GM18526 (cell line): Measurements from ENCODE around the gene SYNE1.

ENCODE experiments used
- POLR2A ChIP-seq: IDR thresholded peaks from 3 replicates; pipeline ENCODE4 v1.6.1; 2011; ENCODE audit not compliant: insufficient read length; ENCODE audit errors: extremely low read depth

Gene SYNE1

DNA sequence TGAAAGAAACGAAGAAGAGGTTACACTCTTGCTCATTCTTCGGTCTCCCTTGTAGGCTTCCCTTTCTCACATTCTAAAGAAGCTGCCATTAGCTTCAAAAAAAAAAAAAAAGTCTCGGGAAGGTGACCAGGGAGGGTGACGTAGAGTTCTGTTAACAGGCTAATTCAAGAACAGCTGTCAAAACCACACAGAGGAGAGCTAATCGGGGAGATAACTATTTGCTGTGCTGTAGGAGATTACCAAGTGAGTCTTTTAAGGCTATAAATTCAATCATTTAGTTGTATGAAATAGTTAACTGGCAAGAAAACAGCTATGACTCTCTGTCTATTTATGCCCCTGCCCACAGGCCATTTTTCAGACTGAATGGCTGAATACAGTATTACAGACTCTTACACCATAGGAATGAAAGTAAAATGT is 256.8 kb downstream of the SYNE1 start:
- TF ChIP-seq POLR2A, result no peak

DNA sequence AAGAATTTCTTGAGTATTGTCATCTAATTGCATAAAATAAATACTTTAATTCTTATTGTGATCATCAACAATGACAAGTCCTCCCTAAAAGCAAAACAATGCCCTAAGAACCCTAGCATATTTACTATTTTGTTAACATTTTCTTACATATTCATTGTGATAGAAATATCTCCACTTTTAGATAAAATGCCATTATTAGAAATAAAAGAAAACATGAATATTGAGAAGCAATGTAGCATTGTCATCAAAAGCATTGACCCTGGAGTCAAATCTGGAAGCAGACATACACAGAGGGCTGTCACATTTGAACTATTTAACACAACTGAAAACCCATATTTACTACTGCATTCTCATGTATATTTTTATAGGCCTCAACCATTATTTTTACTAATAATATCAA is 257.7 kb downstream of the SYNE1 start:
- TF ChIP-seq POLR2A, result no peak

DNA sequence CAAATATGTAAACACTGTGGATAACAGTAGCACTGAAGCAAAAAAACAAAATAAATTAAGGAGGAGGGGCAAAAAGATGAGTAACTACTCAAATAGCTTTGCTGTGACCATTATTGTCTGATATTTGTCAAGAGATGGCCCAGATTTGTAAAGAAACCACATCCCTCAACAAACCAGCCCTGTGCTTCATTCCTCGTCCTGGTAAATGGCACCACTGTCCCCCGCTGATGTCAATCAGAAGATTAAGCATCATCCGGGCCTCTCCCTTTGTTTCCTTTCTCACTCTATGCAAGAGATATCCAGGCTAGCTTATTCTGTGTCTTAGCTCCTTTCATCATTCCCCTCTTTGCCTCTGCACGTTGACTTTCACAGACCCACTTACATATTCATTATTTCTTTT is 259.0 kb downstream of the SYNE1 start:
- TF ChIP-seq POLR2A, result no peak

DNA sequence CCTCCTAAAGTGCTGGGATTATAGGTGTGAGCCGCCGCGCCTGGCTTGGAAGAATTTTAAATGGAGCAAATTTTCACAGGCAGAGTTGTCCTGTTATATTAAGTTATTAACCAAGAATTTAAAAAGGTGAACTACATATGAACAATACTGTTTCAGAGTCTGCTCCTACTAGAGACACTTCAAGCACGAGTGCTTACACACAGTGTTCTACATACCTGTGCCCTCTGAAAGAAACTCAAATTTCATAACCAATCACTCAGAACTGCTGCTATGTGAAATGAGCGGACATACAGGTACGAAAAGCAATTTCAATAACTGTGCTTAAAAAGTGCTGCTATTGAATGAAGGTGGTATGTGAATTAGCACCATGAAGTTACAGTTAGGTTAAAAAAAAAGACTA is 262.0 kb downstream of the SYNE1 start:
- no peak for TF ChIP-seq POLR2A

DNA sequence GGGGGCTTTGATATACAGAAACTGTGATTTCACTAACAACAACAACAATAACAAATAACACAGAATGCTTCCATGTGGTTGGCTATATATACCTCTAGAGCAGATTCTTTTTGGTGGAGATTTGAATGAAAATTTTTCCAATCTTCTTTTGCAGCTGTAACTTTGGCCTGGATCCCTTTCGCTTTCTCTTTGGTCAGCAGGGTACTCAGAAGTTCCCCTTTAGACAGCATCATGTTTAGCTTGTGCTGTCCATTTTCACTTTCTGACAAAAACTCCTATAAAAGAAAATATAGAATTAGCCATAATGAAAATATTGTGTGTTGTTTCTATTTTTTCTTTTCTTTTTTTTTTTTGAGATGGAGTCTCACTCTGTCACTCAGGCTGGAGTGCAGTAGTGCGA is 264.2 kb downstream of the SYNE1 start:
- TF ChIP-seq POLR2A, result no peak

GRCh38 chr6:152371775-152372174 is 265.4 kb downstream of the SYNE1 start:
- no peak for TF ChIP-seq POLR2A

- TF ChIP-seq POLR2A, result no peak
Observed at GRCh38 chr6:152368751-152369624, 268.2 kb downstream of the SYNE1 start.

DNA sequence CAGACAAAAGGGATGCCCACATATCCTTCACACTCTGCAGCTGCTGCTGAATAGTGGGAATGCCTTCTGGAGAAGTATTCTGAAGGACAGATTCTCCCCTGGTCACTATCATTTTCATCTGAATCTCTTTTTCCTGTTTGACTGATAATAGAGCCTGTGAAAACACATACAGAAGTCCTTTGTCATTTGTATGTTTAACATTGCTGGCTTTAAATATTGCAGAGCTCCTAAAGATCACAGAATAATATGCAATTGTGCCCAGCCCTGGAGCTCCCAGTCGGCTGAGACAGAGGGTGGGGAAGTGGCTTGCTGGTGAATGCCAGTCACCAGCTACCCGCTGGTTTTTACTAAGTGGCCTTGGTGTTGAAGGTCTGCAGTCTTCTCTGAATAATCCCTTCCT is 272.3 kb downstream of the SYNE1 start:
- TF ChIP-seq POLR2A, result no peak

DNA sequence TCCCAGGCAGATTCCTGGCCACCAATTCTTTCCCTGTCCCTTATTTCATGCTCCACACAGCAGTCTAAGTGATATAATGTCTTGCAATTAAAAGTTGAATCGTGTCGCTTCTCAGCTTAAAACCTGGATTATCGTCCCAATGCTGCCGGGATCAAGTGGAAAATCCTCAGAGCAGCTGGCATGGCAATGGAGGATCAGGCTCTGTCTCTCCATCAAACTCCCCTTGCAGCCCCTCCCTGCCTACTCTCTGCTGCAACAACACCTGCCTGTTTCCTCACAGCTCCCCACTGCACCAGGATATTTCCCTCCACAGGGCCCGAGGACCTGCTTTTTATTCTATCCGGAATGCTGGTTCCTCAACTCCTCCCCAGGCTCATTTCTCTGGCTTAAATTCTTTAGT is 277.1 kb downstream of the SYNE1 start:
- no peak for TF ChIP-seq POLR2A

DNA sequence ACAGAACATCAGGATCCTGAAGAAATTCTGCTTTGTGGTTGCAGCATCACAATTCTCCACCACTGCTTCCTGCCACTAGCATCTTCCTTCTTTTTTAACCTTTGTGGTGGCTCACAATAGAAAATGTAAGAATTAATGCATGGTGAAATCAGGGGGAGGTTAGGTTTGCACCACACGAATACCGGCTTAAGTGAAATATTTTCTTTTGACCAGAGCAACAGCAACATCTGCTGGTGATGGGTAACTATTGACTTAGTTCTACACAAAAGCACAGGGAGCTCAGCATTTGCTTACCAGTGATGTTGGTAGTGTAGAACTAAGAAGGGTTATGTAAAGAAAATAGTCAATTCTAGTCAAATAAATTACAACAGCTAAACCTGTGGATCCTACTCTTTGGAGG is 280.5 kb downstream of the SYNE1 start:
- TF ChIP-seq POLR2A, result no peak

DNA sequence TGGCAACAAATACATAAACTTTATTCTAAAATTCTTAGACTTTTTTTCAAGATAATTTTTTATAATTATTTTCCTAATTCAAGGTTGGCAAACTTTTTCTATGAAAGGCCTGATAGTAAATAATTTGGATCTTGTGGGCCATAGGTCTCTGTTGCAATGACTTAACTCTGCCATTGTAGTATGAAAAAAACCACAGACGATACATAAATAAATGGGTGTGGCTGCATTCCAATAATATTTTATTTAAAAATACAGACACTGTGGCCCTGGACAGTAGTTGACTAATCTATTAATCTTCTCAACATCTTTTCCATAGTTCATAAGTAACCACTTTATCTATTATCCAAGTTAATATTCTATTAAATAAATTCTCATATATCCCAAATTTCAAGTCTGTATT is 281.1 kb downstream of the SYNE1 start:
- no peak for TF ChIP-seq POLR2A

GRCh38 chr6:152355166-152355565 is 282.0 kb downstream of the SYNE1 start:
- TF ChIP-seq POLR2A, result no peak

GRCh38 chr6:152353440-152353839 is 283.7 kb downstream of the SYNE1 start:
- no peak for TF ChIP-seq POLR2A

DNA sequence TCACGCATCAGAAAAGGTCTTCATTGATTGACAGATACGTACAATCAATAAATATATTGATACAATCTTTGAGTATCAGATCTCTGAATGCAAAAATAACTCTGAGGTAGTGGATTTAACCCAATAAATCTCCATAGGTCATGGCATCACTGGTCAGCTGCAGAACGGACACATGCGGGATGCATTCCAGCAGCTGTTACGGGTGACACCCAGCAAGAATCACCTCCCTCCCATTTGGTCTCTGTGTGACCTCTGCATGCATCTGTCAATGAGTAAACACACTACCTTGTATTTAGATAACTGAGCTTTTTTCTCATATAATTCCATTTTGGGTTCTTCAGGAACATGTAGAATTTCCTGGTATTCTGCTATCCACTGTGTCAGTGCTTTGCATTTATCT is 285.4 kb downstream of the SYNE1 start:
- no peak for TF ChIP-seq POLR2A

DNA sequence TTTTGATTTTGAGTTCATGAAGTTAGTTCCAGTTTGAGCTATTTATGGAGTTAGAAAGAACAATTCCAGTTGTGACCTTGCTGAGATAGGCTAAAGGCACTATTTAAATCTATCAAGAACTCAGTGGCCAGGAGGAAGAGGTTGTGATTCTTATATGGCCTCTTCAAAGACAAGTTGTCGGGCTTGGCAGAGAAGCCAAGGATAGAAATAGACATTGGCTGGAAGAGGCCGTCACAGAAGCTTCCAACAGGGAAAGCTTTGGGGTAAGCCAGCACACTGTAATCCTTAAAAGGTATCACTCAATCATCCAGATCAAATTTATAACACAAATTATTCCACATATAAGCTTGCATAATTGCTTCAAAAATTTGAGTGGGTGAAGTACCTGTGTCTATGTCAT is 286.1 kb downstream of the SYNE1 start:
- no peak for TF ChIP-seq POLR2A

DNA sequence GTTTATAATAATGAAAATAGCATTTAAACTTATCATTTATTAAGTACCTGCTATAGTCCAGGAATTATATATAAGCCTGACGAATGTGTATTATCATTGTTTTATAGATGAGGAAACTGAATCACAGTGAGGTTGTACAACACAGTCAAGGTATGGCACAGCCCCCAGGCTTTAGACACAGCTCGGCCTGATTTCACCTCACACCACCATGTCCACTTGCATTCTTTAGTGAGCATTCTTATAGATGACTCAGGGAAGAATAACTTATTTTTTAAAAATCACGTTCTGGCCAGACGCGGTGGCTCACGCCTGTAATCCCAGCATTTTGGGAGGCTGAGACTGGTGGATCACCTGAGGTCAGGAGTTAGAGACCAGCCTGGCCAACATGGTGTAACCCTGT is 289.0 kb downstream of the SYNE1 start:
- TF ChIP-seq POLR2A, result no peak

DNA sequence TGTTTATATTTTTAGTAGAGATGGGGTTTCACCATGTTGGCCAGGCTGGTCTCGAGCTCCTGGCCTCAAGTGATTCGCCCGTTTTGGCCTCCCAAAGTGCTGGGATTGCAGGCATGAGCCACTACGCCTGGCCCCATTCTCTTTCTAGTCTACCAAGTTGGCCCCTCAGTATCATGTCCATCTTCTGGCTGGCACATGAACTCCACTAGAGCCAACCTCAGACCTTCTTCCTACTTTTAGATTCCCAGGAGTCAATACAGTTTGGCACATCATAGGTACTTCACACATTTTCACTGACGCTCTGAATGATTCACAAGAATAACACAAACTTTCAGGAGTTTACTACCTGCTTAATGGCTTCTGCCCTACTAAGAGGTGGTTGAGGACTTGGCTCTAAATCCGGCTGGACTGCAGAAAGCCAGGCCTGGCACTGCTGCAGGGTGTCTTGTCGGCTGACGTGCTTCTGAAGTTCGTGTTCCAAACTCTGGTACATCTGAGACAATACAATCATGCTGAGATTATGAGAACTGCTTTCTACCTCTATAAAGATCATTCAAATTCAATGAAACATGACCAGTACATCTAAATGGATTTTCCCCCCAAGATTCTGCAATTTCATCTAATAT is 293.3 kb downstream of the SYNE1 start:
- TF ChIP-seq POLR2A, result no peak
